ENCODE results near the gene SDK1.

- TF ChIP-seq, protein P1, sequence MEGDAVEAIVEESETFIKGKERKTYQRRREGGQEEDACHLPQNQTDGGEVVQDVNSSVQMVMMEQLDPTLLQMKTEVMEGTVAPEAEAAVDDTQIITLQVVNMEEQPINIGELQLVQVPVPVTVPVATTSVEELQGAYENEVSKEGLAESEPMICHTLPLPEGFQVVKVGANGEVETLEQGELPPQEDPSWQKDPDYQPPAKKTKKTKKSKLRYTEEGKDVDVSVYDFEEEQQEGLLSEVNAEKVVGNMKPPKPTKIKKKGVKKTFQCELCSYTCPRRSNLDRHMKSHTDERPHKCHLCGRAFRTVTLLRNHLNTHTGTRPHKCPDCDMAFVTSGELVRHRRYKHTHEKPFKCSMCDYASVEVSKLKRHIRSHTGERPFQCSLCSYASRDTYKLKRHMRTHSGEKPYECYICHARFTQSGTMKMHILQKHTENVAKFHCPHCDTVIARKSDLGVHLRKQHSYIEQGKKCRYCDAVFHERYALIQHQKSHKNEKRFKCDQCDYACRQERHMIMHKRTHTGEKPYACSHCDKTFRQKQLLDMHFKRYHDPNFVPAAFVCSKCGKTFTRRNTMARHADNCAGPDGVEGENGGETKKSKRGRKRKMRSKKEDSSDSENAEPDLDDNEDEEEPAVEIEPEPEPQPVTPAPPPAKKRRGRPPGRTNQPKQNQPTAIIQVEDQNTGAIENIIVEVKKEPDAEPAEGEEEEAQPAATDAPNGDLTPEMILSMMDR (IDR thresholded peaks at IDR 0.05): no peak
- no peak for TF ChIP-seq POLR2AphosphoS5 (IDR thresholded peaks at IDR 0.05)
Observed at GRCh38 chr7:4247106-4247876, 946.2 kb downstream of the SDK1 start.
